Right lobe of liver (tissue), 6 donors: Measurements from ENCODE around the gene CFL1. TPM values are rescaled to one million over a fixed set of nuclear protein-coding genes. Genes with fewer than 3 reads are reported as not detected.
A peak's percentile ranks its signal among the peaks of the same experiment; 100 is the strongest.
"Not testable (repeated sequence)": the region's sequence is repeated elsewhere in the genome, so short reads cannot be mapped to it uniquely, and the experiment has no call there.

Experiments used
- ATAC-seq, 4 donors: fragments of 200-7000 bp; cut with Tn5 transposase; one replicate each; pipeline ENCODE4 v1.9.1; 2020; ENCODE audit warnings: mild to moderate bottlenecking in 4 of 4, moderate library complexity in 4 of 4
- DNase-seq, 3 donors: peaks; one replicate each; pipeline ENCODE4 v3.0.0-alpha.2; 2020
- H3K27ac ChIP-seq, 3 donors: fragments of 200-600 bp; one replicate each; pipeline ENCODE4 v1.8.0; 2022
- H3K27me3 ChIP-seq, 2 donors: fragments of 200-600 bp; one replicate each; pipeline ENCODE4 v1.8.0; 2022
- H3K36me3 ChIP-seq, 4 donors: fragments of 200-600 bp; sonication (generic) in 1 of 4; one replicate each; pipeline versions ENCODE4 v1.5.1 to v1.8.0; 2017 to 2022; ENCODE audit warnings: control low read depth in 1 of 4
- H3K4me1 ChIP-seq, 4 donors: fragments of 200-600 bp; sonication (generic) in 1 of 4; one replicate each; pipeline versions ENCODE4 v1.5.1 to v1.8.0; 2017 to 2022; ENCODE audit warnings: control low read depth in 1 of 4
- H3K4me3 ChIP-seq, 3 donors: fragments of 200-600 bp; one replicate each; pipeline ENCODE4 v1.8.0; 2022
- H3K9me3 ChIP-seq, 4 donors: fragments of 200-600 bp; sonication (generic) in 1 of 4; one replicate each; pipeline versions ENCODE4 v1.5.1 to v1.8.0; 2017 to 2022; ENCODE audit warnings: control low read depth in 1 of 4
- CTCF ChIP-seq, 4 donors: fragments of 200-600 bp in 3 of 4; fragments of 450-650 bp in 1 of 4; IDR thresholded peaks; one replicate each; pipeline versions ENCODE4 v1.5.1 to v1.8.0; 2016 to 2022; ENCODE audit warnings: antibody characterized with exemption in 4 of 4, mild to moderate bottlenecking in 2 of 4
- POLR2A ChIP-seq: fragments of 450-650 bp; IDR thresholded peaks from one replicate; pipeline ENCODE4 v1.6.1; 2017; ENCODE audit warnings: antibody characterized with exemption, mild to moderate bottlenecking
- WGBS: methylation state at CpG from one replicate; pipeline ENCODE4 v1.1.6; 2018; ENCODE audit warnings: low coverage, low lambda C conversion rate; ENCODE audit not compliant: insufficient coverage; ENCODE audit errors: missing lambda C conversion rate; 5-methylcytosine and 5-hydroxymethylcytosine counted together
- intact Hi-C, 2 donors: fragments of 100-400 bp; cut with DNase I; formaldehyde crosslinking; loops; one replicate each; pipeline versions ENCODE4 v1.11.2 to v1.14.1; 2022
- total RNA-seq, 6 experiments: library from RNA; depleted of rRNA in 2 of 6; stranded (reverse); fragments of >200 nt in 2 of 6; fragmentation: NEBNext Ultra II Directional in 3 of 6; extraction: Animal tissue kit (Norgen Biotek cat#: 25700) in 3 of 6; gene quantifications; one replicate each; pipeline versions ENCODE4 v1.1.0 to v1.2.4, GENCODE V29; 2016 to 2023
- donor health status: DM: no; HTN: yes; CAD: no.
- donor health status: DM: no; HTN: no; CAD: no.
- donor health status: DM: no; HTN: no; CAD: no.
- donor health status: DM: no; HTN: yes; CAD: no.
- donor health status: DM: no; HTN: yes; CAD: no.

The CFL1 gene
- total RNA-seq, 6 experiments from 2014 or later, result 219 to 503 (median 313) TPM

DNA sequence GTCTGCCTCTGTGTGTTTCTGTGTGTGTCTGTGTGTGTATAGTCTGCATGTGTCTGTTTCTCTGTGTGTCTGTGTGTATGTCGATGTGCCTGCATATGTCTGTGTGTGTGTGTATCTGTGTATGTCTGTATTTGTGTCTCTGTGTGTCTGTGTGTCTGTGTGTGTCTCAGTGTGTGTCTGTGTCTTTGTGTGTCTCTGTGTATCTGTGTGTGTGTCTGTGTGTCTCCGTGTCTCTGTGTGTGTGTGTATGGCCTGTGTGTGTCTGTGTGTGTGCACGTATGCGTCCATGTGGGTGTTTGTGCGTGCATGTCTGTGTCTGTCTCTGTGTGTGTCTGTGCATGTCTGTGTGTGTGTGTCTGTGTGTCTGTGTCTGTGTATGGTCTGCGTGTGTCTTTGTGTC, 23.8 kb downstream of the CFL1 start:
- Histone ChIP-seq H3K9me3 (no peaks in the 10 kb centered on the region), H3K36me3 (no peaks in the 10 kb centered on the region), H3K27me3 (no peaks in the 10 kb centered on the region), H3K27ac (no peak overlapping the region), H3K4me1 (no peaks in the 10 kb centered on the region), H3K4me3 (peak overlapping the region in 1 of 3 donors; percentile 38)
- WGBS, result 65% methylated on average over 6 of the region's 6 CpGs
- ATAC-seq, result no peak
- DNase-seq, result no peak
- TF ChIP-seq POLR2A (no peak), CTCF (IDR thresholded peaks at IDR 0.05) (no peak)
- intact Hi-C loops, result no loop called here

DNA sequence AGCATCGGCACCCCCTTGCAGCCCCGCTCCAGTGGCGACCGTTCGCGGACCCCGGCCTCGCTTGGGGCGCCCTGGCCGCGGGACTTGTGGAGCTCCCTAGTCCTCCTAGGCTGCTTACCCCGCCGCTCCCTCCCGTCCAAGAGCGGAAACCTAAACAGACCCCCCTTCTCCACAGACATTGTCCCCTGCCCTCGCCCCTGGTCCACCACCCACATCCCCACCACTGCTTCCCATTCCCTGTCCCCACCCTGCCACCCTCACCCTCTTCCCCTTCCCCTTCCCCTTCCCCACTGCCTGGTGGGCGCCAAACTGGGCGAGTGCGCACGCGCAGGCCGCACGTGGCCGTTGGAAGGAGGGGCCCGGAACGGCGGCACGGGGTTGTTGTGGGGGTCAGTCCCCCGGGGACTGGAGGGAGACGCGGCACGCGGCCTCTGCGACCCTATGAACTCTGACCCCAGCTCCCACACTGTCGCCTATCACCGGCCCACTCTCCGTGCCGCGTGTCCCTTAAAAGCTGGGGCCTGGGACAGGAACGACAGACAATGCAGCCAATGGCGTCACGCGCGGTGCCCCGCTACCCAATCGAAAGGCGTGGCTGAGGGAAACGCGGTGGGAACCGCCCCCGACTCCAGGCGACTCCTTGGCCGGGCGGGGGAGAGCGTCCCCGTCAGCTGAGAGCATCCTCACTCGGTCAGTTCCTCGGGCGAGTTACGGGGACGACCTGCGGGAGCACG, 24.5 kb downstream of the CFL1 start, which contains the start of gene SNX32:
TSS of gene SNX32 (plus strand) at position 667 of the 734 bp plus-strand sequence. CDS start 103 bp downstream, outside the sequence.
- Histone ChIP-seq H3K27ac (no peak within 1 kb of the TSS), H3K9me3 (no peaks in the 10 kb centered on the region), H3K4me3 (peak within 1 kb of the TSS; percentile 36 to 53 (median 38)), H3K36me3 (no peaks in the 10 kb centered on the region), H3K27me3 (no peaks in the 10 kb centered on the region), H3K4me1 (no peaks in the 10 kb centered on the region)
- ATAC-seq (peak; percentile 99 to 100 (median 100)), DNase-seq (peak; percentile 87 to 93 (median 90))
- TF ChIP-seq POLR2A, result no peak
- 6% methylated on average over 45 of the region's 63 CpGs for WGBS
- intact Hi-C loops, result no loop called here

DNA sequence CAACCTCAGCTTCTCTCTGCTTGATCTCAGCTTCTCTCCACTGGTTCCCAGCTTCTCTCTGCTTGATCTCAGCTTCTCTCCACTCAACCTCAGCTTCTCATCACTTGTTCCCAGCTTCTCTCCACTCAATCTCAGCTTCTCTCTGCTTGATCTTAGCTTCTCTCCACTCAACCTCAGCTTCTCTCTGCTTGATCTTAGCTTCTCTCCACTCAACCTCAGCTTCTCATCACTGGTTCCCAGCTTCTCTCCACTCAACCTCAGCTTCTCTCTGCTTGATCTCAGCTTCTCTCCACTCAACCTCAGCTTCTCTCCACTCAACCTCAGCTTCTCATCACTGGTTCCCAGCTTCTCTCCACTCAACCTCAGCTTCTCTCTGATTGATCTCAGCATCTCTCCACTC, 25.7 kb downstream of the CFL1 start:
- H3K36me3 ChIP-seq, intact Hi-C loops, H3K4me3 ChIP-seq, ATAC-seq, H3K4me1 ChIP-seq, H3K9me3 ChIP-seq, H3K27me3 ChIP-seq, DNase-seq, H3K27ac ChIP-seq: not testable (repeated sequence)

GRCh38 chr11:65829459-65829858, 28.5 kb downstream of the CFL1 start:
- Histone ChIP-seq H3K9me3 (no peaks in the 10 kb centered on the region), H3K4me3 (no peak overlapping the region), H3K36me3 (no peaks in the 10 kb centered on the region), H3K27me3 (no peaks in the 10 kb centered on the region), H3K27ac (no peak overlapping the region), H3K4me1 (no peaks in the 10 kb centered on the region)
- no peak for TF ChIP-seq CTCF (IDR thresholded peaks at IDR 0.05)
- TF ChIP-seq POLR2A, result no peak
- 58% methylated on average over 2 of the region's 4 CpGs for WGBS
- ATAC-seq (no peak), DNase-seq (no peak)
- intact Hi-C loops, result loop anchor here in 1 of 2 donors (10.0 kb wide), 1 partner anchor 205 kb away; no protein-coding TSS in a partner anchor

GRCh38 chr11:65826984-65827735, 30.8 kb downstream of the CFL1 start:
- Histone ChIP-seq H3K27me3 (no peaks in the 10 kb centered on the region), H3K4me1 (no peaks in the 10 kb centered on the region), H3K27ac (no peak overlapping the region), H3K4me3 (no peak overlapping the region), H3K36me3 (no peaks in the 10 kb centered on the region), H3K9me3 (no peaks in the 10 kb centered on the region)
- ATAC-seq, result no peak
- TF ChIP-seq POLR2A (no peak), CTCF (IDR thresholded peaks at IDR 0.05) (no peak)
- intact Hi-C loops, result loop anchor here in 1 of 2 donors (10.0 kb wide), 1 partner anchor 202 kb away; no protein-coding TSS in a partner anchor
- 67% methylated on average over 5 of the region's 8 CpGs for WGBS
- DNase-seq, result no peak
